ENCODE measurements around the gene ZP3.
"Not testable (repeated sequence)": the region's sequence is repeated elsewhere in the genome, so short reads cannot be mapped to it uniquely, and the experiment has no call there.

ZP3 gene

GRCh38 chr7:76405738-76406137 lies 19.0 kb upstream of the ZP3 start:
- no peak for DNase-seq (ENCODE audit: low read depth)

- no peak for DNase-seq (ENCODE audit: low read depth)
Measured at GRCh38 chr7:76407718-76408117, 17.0 kb upstream of the ZP3 start.

DNA sequence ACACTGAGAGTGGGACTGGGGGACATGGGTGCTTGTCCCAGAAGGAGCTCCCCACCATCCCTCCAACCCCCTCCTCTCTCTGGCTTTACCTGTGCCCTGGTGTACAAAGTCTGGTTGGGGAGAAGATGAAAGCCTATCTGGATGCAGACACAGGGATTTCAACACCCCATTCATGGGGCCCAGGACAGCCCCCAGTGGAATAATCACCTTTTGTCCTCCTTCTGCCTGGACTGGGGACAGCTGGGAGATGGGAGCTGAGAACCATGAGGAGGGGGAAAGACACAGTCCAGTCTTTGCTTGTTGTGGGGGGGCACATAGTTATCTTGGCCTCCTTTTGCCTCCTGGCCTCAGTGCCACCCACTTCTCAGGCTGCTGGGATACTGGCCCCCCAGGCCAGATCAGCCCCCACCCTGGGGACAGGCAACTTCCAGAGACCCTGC lies 16.6 kb upstream of the ZP3 start:
- no peak for DNase-seq (ENCODE audit: low read depth)

DNA sequence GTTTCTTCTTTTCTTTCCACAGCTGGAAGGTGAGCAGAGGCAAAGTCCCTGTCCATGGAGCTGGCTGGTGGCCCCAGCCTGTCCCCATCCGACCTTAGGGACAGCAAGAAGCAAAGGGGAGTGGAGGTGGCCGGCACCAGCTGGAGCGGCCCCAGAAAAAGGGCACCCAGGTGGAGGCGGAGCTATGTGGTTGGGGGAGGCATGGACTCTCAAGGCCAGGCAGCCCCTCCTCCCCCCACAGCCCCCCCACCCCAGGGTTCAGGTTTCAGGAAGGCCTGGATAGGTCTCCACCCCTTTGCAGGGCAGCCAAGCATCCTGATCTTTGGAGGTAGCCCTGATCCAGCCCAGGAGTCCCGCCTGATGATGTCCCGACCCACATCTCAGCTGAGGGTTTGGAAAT lies 15.2 kb upstream of the ZP3 start, which contains the start of gene SSC4D:
TSS of gene SSC4D (minus strand) at position 161 of the 400 bp plus-strand sequence. CDS start 5,258 bp downstream, outside the sequence.
- DNase-seq (ENCODE audit: low read depth), result no peak

- no peak for DNase-seq (ENCODE audit: low read depth)
Measured at GRCh38 chr7:76411626-76412025, 13.1 kb upstream of the ZP3 start.

DNA sequence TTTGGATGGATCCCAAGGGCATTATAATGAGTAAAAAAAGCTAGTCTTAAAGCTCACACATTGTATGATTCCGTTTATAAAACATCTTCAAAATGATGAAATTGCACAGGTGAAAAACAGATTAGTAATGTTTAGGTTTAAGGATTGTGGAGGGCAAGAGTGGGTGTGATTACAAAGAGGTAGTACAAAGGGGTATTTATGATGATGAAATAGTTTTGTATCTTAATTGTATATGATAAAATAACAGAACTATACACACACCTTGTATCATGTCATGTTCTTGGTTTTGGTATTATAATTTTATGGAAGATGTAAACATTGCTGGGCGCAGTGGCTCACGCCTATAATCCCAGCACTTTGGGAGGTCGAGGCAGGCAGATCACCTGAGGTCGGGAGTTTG lies 12.5 kb upstream of the ZP3 start:
- DNase-seq (ENCODE audit: low read depth), result no peak

DNA sequence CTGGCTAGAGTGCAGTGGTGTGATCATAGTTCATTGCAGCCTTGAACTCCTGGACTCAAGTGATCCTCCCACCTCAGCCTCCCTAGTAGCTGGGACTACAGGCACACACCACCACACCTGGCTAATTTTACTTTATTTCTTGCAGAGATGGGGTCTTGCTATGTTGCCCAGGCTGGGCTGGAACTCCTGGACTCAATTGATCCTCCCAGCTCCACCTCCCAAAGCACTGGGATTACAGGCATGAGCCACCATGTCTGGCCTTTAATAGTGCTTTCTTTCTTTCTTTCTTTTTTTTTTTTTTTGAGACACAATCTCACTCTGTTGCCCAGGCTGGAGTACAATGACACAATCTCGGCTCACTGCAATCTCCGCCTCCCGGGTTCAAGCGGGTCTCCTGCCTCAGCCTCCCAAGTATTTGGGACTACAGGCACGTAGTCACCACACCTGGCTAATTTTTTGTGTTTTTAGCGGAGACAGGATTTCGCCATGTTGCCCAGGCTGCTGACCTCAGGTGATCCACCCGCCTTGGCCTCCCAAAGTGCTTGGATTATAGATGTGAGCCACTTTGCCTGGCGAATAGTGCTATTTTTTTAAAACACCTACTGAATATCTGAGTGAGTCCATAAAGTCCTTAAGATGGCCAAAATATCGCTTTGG lies 7.0 kb upstream of the ZP3 start:
- DNase-seq (ENCODE audit: low read depth), result not testable (repeated sequence)

DNA sequence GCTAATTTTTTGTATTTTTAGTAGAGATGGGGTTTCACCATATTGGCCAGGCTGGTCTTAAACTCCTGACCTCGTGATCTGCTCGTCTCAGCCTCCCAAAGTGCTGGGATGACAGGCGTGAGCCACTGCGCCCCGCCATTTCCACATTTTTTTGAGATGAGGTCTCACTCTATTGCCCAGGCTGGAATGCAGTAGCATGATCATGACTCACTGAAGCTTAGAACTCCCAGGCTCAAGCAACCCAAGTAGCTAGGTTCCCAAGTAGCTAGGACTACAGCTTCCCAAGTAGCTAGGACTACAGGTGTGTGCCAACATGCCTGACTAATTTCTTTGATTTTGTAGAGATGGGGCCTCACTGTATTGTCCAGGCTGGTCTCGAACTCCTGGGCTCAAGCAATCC lies 3.7 kb upstream of the ZP3 start:
- DNase-seq (ENCODE audit: low read depth), result peak; percentile 99

- DNase-seq (ENCODE audit: low read depth), result peak; percentile 24
Measured at GRCh38 chr7:76423666-76424412, 911 bp upstream of the ZP3 start.

GRCh38 chr7:76425156-76425555 lies 406 bp downstream of the ZP3 start:
- DNase-seq (ENCODE audit: low read depth), result no peak

- DNase-seq (ENCODE audit: low read depth), result not testable (repeated sequence)
Measured at GRCh38 chr7:76425558-76425957, 808 bp downstream of the ZP3 start.

GRCh38 chr7:76426246-76426645 lies 1.5 kb downstream of the ZP3 start:
- DNase-seq (ENCODE audit: low read depth), result no peak

GRCh38 chr7:76427635-76428034 lies 2.9 kb downstream of the ZP3 start:
- DNase-seq (ENCODE audit: low read depth), result no peak

- DNase-seq (ENCODE audit: low read depth), result no peak
Measured at GRCh38 chr7:76428149-76428823, 3.5 kb downstream of the ZP3 start.

DNA sequence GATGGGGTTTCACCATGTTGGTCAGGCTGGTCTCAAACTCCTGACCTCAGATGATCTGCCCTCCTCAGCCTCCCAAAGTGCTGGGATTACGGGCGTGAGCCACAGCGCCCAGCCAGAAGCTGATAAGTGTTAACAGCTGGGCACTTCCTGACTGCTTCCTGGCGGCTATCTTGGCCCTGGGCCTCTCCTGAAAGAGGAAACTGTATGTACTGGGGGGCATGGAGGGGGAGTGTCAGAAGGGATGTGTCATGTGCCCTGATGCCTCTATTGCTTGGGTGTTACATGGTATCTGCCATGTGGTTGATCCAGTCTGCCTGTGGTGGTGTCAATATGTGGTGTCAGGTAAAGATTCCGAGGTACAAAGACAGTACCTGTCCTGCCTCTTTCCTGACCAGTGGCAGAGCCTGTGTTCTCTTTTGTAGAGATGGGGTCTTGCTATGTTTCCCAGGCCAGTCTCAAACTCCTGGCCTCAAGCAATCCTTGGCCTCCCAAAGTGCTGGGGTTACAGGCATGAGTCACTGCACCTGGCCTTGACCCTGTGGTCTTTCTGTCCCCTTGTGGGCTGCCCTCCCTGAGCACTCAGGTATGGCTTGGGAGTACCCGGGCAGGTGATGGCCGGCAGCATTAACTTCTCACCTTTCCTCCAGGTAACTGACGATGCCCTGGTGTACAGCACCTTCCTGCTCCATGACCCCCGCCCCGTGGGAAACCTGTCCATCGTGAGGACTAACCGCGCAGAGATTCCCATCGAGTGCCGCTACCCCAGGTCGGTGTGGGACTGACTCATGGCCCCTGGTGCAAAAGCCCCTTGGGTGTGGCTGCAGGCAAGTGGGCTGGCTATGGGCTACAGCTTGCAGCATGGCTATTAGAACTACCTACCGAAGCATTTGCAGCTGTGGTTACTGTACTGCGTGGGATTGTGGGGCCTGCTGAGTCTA lies 4.4 kb downstream of the ZP3 start:
- DNase-seq (ENCODE audit: low read depth), result no peak

- no peak for DNase-seq (ENCODE audit: low read depth)
Measured at GRCh38 chr7:76430211-76430610, 5.5 kb downstream of the ZP3 start.

DNA sequence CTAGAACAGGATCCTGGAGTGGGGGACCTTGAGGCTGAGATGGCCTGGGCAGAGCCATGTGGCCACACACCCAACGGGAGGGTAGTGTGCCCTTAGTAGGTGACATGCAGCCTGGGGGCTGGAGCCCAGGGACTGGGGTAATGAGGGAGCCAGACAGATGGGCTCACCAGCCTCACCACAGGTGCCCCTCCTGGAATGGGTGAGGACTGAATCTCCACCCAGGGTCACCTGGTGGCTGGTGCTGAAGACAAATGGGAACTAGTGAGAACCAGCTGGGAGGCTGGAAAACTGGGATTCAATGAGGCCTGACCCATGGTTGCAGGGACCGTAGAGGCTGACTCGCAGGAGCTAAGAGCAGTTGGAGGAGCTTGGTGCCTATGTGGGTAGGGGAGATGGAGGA lies 6.1 kb downstream of the ZP3 start:
- DNase-seq (ENCODE audit: low read depth), result no peak

DNA sequence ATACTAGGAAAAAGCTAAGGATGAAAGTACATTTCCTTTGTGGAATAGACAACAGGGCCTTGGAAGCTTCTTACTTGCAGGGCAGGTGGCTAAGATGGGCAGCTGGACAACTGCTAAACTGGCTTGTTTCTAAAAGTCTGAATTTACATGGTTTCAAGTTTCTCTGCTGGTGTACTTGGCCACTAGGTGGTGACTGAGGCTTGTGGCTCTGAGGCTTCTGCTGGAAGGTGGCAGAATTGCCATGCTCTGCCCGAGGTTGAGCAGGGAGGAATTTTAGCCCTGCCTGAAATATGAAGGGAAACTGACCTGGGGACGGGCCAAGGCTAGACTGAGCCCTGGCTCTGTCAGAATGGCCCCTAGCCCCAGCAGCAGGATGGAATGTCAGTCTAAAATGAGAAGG lies 13.1 kb downstream of the ZP3 start:
- peak; percentile 85 for DNase-seq (ENCODE audit: low read depth)

DNA sequence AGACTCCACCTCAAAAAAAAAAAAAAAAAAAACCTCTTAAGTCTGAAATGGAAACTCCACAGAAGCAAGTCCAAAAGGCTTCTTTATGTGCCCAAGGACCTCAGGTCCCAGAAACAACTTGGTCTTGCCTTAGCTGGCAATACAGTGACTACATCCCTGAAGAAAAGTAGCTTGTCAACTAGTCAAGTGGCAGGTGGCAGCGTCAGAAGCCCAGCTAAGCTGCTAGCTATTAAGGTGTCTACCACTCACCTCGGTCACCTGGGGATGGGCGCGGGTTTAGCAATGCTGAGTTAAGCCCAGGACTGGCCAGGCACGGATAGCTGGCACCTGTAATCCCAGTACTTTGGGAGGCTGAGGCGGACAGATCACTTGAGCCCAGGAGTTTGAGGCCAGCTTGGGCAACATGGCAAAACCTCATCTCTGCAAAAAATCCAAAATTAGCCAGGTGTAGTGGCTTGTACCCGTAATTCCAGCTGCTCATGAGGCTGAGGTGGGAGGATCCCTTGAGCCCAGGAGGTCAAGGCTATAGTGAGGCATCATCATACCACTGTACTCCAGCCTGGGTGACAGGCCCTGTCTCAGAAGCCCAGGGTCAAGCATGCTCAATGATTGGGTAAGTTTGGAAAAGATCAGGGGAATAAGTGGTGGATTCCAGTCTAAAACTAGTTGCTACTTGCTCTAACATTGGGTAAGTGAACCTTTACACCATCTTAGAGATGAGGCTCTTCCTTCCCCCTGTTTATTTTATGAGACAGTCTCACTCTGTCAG lies 14.6 kb downstream of the ZP3 start:
- DNase-seq (ENCODE audit: low read depth), result not testable (repeated sequence)

DNA sequence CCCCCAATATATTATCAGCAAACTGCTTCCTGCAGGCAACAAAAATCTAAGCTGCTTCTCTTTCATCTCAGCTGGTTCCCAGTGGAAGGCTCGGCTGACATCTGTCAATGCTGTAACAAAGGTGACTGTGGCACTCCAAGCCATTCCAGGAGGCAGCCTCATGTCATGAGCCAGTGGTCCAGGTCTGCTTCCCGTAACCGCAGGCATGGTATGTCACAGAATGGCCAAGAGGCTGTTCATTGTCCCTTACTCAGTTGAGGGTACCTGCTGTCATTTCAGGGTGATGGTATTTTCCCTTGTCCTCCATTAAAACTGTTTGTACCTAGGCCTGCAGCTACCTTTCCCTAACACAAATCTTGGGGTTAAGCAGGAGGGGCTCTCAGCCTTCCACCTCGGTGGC lies 15.7 kb downstream of the ZP3 start:
- not testable (repeated sequence) for DNase-seq (ENCODE audit: low read depth)

GRCh38 chr7:76441792-76442191 lies 17.0 kb downstream of the ZP3 start:
- DNase-seq (ENCODE audit: low read depth), result not testable (repeated sequence)

Data from iris pigment epithelial cell (primary cell).